ENCODE results near the gene NECAB2.

DNA sequence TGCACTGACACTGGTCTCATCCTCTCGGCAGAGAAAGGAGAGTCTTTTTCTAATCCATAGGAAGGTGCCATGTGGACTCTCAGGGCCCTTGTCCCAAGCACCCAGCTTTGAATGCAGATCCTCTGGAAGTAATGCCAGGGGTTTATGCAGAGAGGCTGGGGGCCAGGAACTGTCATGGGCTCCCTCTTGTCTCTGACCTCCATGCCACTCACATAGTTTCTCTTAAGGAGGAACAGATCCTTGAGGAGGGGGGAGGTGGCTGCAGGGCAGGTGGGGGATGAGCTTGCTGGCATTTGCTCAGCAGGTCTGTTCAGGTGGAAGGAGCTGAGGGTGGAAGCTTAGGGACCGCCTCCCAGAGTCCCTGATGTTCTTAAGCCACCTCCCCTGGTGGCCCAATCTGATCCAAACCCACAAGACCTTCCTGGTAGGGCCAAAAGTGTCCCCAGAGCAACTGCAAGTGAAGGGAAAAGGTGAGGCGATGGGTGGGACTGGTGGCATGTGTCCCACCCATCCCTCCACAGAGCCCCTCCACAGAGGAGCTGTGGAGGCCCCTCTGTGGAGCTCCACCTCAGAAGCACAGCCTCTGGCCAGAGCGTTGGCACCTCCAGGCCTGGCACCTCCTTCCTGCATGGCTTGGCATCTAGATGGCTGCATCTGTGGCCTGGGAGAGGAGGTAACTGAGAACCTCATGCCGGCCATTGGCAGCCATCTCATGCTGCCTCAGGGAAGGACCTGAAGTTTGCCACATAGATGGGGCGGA lies 9.2 kb downstream of the NECAB2 start:
- TF ChIP-seq CTCF (IDR thresholded peaks at IDR 0.05; ENCODE audit: low read depth, low read length, poor library complexity, severe bottlenecking) (no peak), EZH2phosphoT487 (IDR thresholded peaks at IDR 0.05; ENCODE audit: borderline replicate concordance, low read length) (no peak)

Data from DOHH2 (cell line).